B cell (primary cell): Measurements from ENCODE around the gene AGAP1.

Source experiments
- EZH2 ChIP-seq: IDR thresholded peaks from 2 replicates; pipeline ENCODE4 v1.6.1; 2012; ENCODE audit warnings: borderline replicate concordance, low read depth, mild to moderate bottlenecking, moderate library complexity, low read length; ENCODE audit not compliant: insufficient read depth, poor library complexity, severe bottlenecking
- TF ChIP-seq, protein P1 (sequence below): fragments of 200-600 bp; IDR thresholded peaks from one replicate; pipeline ENCODE4 v1.8.0; 2022; ENCODE audit warnings: antibody characterized with exemption, mild to moderate bottlenecking

DNA sequence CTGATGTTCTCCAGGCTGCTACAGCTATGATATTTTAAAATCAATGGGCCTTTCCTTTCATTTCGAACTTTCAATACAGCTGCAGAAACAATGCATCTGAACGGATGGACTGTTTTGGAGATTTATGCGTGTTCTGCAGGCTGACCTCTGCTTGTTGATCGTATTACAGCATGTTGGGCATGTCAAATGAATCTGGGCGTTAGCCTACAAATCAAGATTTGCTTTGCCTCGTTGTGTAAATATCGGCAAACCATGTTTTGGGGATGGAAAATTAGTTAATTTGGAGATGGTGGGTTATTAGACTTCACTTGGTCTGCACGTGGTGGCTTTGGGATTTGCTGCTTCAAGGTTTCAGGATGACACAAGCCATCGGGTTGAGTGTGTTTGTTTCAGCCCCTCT is 129.3 kb downstream of the AGAP1 start:
- TF ChIP-seq, protein P1, sequence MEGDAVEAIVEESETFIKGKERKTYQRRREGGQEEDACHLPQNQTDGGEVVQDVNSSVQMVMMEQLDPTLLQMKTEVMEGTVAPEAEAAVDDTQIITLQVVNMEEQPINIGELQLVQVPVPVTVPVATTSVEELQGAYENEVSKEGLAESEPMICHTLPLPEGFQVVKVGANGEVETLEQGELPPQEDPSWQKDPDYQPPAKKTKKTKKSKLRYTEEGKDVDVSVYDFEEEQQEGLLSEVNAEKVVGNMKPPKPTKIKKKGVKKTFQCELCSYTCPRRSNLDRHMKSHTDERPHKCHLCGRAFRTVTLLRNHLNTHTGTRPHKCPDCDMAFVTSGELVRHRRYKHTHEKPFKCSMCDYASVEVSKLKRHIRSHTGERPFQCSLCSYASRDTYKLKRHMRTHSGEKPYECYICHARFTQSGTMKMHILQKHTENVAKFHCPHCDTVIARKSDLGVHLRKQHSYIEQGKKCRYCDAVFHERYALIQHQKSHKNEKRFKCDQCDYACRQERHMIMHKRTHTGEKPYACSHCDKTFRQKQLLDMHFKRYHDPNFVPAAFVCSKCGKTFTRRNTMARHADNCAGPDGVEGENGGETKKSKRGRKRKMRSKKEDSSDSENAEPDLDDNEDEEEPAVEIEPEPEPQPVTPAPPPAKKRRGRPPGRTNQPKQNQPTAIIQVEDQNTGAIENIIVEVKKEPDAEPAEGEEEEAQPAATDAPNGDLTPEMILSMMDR: no peak
- TF ChIP-seq EZH2: no peak
